HG03521 (cell line): ENCODE measurements around the gene DDX17.

Experiments
- ATAC-seq: cut with Tn5 transposase; IDR thresholded peaks from one replicate; pipeline ENCODE4 v1.9.1; 2021; ENCODE audit warnings: mild to moderate bottlenecking, moderate library complexity; ENCODE audit not compliant: unreplicated experiment

DDX17 gene

DNA sequence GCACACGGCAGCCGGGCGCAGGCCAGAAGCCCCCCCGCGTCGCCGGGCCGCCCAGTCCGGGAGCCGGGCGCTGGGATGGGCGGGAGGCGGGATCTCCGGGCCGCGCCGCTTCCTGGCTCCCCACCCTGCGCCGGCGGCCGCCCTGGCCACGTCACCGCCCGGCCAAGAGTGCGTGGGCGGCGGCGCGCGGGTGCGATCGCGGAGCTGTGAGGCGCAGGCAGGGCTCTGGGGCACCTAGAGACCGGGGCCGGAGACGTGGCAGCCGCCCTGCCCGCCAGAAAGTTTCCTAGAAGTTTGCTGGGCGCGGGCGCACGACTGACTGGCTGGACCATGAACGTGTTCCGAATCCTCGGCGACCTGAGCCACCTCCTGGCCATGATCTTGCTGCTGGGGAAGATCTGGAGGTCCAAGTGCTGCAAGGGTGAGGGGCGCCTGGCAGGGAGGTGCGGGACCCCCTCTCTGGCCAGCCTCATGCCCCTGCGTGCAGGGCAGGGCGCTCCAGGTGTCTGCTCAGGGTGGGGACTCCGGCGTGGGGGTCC, 38.1 kb downstream of the DDX17 start, which contains the start of gene KDELR3:
Gene KDELR3, plus strand, starts transcription at position 193 of the 539 bp plus-strand sequence. Its CDS starts 138 bp downstream, at position 331.
- ATAC-seq: no peak

DNA sequence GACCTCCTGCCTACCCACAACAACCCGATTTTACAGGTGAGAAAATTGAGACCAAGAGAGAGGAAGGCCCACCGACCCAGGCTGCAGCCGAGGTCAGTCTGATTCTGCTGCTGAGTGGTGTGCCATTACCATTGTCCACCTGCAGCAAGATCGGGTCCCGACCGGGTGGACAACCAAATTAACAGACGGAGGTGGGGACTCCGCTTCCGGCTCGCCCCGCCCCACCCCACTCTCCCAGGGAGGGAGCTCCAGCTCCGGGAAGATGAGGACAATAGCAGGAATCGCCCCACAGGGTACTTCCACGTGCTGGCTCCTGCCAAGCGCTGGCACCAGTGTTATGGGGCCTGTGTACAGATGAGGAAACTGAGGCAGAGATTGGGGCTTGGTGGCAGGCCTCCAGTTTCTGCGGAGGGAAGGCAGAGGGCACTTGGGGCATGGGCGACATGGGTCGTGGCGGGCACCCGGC, 38.6 kb downstream of the DDX17 start:
- no peak for ATAC-seq

DNA sequence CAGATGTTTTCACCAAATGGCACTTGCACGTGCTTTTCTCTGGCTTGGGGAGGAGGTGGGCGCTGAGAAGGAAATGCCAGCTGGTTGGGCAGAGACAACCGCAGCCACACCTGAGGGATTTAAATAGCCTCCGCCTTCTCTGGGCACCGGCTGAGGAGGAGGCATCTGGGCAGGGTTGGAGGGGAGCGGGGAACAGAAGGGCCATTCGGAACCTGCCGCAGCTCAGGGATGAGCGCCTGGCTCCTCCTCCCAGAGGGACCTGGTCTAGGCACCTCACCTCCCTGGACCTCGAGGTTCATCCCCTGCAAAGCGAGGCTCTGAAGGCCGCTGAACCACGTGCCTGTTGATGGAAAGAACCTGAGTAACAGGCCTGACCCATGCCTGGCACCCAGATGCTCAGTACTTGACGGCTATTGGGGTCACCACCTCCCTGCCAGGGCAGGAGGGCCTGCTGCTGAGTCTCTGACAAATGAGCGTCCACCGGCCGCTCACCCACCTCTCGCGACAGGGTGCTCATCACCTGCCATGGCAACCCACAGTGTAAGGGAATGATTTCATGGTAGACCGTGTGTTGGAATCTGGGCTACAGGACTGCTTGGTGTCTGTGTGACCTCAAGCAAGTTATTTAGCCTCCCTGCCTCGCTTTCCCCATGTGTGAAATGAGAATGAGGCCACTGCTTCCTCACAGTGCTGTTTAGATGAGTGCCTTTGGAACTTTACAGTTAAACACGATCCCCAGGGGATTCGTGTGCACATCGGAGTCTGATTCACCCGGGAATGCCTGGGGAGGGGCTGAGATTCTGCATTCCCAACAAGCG, 40.2 kb downstream of the DDX17 start:
- no peak for ATAC-seq

DNA sequence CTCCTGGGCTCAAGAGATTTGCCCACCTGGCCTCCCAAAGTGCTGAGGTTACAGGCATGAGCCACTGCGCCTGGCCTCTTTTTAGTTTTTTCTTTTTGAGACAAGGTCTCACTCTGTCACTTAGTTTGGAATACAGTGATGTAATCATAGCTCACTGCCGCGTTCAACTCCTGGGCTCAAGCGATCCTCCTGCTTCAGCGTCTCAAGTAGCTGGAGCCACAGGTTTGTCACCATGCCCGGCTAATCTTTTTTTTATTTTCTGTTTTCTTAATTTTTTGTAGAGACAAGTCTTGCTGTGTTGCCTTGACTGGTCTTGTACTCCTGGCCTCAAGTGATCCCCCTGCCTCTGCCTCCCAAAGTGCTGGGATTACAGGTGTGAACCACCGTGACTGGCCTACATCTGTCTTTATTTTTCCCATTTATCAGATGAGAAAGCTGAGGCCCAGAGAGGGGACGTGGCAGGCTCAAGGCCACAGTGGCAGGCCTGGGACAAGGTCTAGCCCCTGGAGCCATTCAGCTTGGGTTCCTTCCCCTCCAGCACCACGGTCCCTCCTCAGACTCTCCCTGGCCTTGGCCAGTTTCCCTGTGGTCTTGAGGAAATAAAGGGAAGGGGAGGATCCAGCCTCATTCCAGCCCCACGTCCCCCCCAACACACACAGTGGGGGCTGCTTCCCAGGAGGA, 41.0 kb downstream of the DDX17 start:
- ATAC-seq: no peak

DNA sequence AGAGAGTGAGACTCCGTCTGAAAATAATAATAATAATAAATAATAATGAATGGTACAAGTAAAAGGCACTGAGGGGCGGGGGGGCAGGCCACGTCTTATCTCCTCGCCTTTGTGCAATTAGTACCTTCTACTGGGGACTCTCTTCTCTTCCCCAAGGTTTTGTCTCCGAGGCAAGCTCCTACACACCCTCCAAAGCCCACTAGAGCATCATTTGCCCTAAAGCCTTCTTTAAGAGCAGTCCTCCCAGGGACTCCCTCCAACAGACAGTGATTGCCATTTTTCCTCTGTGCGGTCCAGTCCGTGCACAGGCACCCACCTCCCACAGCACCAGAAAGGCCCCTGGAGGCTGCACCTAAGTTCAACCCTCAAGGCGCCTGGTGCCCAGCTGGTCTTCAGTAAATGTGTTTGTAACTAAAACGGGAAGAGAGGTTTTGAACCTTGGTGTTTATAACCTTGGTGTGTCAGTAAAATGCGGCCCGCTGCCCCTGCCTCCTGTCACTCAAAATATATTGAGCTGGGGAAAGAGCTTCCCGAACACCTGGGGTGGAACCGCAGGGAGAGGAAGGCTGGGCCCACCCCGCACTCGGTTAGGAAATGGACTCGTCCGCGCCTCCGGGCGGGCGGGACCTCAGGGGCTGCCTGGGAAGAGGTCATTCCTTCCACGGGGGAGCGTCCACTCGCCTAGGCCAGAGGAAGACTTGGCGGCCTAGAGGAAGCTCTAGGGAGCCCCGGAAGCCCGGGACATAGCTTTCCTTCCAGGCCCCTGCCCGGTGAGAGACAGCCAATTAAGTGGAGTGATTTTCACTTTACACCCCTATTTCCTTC, 42.9 kb downstream of the DDX17 start:
- ATAC-seq: no peak

DNA sequence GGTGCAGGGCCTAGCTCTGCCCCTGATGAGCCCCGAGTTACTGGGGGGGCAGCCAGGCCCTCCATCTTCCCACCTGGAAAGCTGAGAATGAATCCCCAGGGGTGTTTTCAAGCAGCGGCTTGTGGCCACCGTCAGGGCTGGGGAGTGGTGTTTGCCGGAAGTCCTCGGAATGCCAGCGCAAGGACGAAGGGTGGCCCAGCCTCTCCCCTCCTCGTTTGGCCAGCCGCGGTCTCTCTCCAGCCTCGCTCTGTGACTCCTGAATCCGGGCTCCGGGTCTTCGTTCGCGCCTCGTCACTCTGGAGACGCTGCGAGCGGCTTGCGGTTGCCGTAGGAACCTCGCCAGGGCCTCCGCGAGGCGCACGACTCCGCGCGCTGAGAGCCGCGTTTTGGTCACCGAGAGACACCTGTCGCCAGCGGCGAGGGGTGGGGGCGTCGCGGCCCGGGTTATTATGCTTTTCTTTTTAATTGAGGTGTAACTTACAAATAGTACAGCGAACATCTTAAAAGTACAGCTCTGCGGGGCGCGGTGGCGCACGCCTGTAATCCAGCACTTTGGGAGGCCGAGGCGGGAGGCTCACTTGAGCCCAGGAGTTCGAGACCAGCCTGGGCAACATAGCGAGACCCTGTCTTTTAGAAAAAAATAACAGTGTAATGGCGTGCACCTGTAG, 44.6 kb downstream of the DDX17 start:
- ATAC-seq: no peak

DNA sequence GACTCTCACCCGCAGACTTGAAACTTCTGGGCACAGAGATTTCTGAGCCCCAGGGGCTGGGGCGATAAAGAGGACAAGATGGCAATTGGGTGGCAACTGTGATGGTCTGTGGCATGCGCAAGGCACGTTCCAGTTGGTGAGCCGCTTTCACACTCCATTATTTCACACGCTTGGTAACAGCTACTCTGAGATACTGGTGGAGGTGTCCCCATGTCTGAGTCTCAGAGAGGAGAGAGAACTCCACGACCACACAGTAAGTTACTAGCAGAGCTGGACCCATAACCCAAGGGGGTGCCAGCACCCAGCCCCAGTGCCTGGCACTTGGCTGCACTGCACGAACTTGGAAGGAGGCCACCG, 45.1 kb downstream of the DDX17 start:
- no peak for ATAC-seq

DNA sequence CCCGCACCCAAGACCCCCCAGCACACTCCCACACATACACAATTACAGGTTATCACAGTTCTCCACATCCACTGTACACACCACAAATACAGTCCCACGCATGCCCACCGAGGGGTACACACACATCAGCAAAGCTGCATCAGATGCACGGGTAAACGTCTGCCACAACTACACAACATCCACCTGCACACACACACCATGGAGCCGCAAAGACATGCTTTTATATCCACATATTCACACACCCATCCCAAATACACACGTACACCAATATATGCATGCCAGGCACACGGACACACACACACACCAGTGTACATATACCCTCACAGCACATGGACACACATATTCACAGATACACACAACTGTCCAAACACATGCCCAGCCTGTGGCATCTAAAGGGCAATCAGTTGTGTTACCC, 45.7 kb downstream of the DDX17 start:
- no peak for ATAC-seq

DNA sequence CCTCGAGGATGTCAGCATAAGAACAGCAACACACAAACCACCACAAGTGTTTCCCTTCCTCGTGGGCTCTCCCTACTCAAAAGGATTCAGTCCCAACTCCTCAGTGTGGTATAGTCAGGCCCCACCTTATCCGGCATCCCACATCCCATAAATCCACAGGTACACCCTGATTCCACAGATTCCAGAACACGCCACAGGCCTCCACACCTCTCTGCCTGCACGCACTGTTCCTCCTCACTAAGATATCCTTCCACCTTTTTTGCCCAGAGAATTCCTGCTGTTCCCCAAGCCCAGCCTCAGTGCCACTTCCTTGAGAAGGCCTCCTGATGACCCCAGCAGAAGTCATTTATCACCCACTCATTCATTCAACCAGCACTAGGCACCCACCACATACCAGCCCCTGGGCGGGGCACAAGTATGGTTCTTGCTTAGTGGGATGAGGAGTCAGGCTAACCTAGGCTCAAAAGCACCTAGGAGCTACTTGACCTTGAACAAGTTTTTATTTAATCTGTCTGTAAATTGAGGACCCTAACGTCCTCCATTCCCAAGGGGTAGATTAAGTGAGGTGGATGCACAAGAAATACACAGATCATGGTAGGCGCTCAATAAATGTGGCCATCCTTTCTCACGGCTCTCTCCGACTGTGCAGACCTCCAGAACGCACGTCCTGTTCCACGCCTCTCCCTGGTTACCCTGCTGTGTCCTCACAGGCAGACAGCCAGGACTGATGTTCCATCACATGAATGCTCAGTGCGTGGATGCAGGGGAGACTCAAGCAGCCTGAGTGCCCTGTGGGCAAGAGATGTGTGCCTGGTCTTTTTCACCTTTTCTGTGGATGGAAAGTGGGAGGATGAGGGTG, 49.0 kb downstream of the DDX17 start:
- ATAC-seq: no peak

DNA sequence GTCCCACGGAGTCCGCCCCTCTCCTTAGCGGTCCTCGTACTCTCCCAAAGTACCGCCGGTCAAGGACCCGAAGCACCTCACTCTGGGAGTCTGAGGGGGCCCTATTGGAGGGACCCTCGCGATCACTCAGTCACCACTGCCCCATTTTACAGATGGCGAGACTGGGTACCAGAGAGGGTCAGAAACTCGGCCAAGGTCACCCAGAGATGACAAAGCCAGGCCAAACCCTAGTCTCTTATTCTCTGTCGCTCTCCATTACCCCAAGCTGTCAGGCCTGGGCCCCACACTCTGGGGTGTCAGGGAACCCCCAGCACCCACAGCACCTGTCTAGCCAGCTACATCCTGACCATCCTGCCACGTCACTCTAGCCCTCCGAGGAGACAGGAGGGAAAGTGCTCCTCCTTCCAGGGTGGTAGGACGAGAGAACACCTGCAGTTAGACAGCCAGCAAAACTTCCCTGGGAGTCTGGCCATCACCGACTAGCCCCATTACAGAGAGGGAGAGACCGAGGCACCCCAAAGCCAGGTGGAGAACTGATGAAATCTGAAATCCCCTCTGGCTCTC, 49.8 kb downstream of the DDX17 start:
- no peak for ATAC-seq

DNA sequence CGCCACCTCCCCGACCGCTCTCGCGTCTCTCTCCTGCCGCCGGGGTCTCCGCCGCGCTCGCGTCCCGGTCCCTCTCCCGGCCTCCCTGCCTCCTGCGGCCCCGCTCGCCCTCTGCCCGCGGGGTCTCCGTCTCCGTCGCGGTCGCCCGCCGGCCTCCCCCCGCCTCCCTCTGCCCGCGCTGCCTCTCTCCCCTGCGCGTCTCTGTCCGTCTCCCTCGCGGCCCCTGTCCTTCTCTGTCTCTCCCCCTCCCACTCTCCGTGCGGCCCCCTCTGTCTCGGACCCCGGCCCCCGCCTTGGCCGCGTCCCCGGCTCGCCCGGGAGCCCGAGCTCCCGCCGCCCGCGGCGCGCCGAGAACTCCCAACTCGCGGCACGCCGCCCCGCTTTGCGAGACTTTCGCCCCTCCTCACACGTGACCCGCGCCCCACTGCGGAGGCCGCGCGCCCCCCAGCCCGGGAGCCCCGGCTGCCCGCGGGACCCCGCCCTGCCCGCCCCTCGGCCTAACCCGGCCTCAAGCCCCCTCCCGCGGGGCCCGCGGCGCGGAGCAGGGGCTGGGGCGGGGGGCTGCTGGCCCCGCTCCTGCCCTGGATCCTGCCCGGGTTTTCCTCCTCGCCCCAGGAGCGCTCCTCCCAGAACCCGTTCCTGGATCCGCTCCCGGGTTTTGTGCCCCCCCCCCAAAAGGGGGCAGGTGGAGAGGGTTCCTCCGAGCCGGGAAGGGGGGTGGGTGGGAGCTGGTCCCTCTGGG, 50.4 kb downstream of the DDX17 start:
- ATAC-seq: no peak

DNA sequence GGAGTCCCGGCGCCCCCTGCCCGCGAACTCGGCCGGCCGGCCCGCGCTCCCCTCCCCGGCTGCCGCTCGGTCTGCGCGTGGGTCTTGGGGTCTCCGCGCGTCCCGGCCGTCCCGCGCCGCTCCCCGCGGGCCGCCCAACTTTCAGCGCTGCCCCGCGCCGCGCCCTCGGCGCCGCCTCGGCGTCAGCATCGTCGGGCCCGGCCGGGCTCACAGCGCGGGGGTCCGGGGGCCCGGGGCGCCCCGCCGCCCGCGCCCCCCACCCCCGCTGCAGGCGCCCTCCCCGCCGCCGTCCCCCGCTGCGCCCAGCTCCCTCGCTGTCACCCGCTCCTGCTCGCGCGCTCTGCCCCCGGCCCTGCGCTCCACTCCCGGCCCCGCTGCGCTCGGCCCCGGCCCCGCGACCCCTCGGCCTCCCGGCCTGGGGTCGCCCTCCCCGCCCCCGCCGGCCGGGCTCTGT, 51.0 kb downstream of the DDX17 start, which contains the start of gene KCNJ4:
Gene KCNJ4, minus strand, starts transcription at position 124 of the 454 bp plus-strand sequence. CDS start 27,067 bp downstream, outside the sequence.
- no peak for ATAC-seq

DNA sequence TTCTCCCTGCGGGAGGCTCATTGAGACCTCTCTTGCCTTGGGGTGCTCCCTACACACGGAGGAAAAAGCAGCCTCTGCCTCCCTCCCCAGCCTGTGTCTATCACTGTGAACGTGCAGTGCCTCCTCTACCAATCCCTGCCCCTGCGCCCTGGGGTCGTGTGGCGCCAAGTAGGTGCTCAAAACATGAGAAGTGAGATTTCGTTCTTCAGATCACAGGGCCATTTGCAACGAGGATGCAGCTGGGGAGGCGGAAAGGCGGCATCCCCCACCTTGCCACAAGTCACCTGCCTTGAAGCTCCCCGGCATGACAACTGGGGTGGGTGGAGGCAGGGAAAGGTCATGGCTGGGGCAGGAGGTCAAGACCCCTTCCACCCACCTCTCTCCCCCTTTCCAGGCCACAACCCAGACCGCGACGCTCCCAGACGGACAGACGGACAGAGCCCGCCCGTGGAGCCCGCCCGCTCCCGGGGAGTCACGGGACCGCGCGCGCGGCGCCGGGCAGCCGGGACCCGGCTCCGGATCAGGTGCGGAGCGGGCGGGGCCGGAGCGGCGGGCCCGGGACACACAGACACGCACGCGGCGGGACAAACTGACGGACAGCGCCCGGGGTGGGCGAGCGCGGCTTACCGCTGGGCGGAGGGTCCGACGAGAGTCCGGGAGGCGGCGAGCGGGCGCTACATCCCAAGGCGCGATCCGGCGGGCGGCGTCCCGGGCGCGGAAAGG, 51.6 kb downstream of the DDX17 start:
- ATAC-seq: no peak

DNA sequence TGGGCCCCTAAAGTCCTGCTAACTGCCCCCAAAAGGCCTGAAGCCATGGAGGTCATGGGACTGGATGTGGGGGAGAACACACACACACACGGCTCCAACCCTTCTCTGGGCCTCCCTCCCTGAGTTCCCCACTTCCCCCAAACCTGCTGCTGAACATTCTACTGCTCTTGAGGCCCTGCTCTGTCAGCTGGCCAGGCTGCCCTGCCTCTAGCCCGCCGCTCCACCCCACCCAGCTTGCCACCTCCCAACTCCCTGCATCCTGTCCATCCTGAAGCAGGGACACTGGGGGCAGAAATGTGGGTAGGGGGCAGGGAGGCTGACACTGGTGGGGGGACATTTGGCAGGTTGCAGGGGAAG, 52.1 kb downstream of the DDX17 start:
- no peak for ATAC-seq

DNA sequence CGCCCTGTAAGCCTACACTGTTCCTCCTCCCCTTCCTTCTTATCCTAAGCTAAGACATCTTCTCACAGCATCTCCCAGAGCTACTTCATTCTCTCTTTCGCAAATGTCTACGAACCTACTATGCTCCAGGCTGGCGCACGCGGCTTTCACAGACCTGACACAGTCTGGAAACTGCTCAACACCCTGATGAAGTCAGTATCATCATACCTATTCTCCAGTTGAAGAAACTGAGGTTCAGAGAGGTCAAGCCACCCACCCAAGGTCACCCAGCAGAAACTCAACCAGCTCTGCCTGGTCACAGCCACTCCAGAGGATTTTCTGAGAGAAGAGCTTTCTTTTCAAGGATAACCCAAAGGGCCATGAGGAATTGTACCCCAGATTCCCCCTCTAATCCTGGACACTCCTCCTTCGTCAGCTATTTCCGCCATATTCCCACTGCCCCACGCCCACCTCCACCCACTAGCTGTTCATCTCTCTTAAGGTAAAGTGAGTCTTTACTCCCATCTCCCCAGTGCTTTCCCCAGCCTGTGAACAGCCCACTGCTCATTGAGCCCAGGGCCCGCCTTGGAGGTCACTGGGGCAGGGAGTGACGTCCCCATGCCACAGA, 52.9 kb downstream of the DDX17 start:
- no peak for ATAC-seq

DNA sequence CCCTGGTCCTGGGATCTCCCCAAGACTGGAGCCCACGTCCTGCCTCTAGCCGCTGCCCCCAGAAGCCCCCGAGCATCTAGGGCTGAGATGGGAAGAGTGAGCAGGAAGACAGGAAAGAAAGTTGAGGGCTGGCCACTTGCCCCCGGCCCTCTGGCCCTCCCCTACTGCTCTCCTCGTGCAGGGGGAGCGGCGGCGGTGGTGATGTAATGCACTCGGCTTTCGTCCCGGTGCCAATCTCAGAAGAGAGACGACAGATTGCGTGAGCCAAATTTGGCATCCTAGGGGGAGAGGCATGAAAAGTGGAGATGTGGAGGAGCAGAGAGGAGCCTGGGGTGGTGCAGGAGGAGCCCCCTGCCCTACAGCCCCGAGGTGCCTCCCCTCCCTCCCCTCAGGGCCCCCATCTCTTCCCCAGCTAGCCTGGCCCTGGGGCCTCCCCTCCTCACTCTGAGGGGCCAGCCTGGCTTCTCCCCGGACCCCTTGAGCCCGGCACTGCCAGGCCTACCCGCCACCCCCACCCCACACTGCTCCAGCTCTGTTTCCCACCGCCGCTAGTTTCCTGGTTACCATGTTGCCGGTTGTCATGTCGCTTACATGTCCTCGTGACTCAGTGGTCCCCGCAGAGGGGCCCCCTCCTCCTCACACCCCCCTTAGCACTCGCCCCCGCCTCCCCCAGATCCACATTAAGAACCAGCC, 53.6 kb downstream of the DDX17 start:
- no peak for ATAC-seq

DNA sequence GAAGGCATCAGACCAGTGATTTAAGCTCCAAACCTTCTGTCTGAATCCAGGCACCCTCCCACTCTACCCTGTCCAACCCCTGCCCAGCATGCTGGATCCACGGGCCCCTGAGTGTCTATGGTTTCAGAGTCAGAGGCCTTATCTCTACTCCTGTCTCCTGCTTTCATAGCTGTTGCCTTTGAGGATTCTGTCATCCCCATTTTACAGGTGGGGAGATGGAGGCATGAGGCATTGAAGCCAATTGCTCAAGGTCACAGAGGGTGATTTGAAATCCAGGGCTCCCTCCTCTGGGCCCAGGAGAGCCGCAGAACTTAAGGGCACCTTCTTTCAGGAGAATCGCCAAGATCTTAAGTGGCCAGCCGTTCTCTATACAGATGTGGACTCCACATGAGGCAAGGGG, 54.2 kb downstream of the DDX17 start:
- ATAC-seq: no peak
